ENCODE measurements around the gene CRELD1. TPM values are rescaled to one million over a fixed set of nuclear protein-coding genes. Genes with fewer than 3 reads are reported as not detected.

The CRELD1 gene
- total and polyA plus RNA-seq, 9 of the 15 experiments (the other 6 are each of a cell fraction or from before 2014, with no cell fraction given), result 3.3 to 25.8 (median 16.5) TPM

- TF ChIP-seq ZBTB9 (CRISPR knock-in tag; IDR thresholded peaks at IDR 0.05), result peak; percentile 46; the same call in 1 of the 2 replicates
- no peak for TF ChIP-seq PHTF2 (CRISPR knock-in tag; IDR thresholded peaks at IDR 0.05)
- TF ChIP-seq NRF1 (conservative IDR thresholded peaks at IDR 0.05 in 1 of 2, IDR thresholded peaks at IDR 0.05 in 1 of 2), result peak in 1 of 2 experiments; percentile 31; a peak in 2 of 4 replicates
- TF ChIP-seq KHSRP (IDR thresholded peaks at IDR 0.05), result no peak
- no peak; the same call in 1 of the 2 replicates for TF ChIP-seq AFF4 (CRISPR knock-in tag; IDR thresholded peaks at IDR 0.05)
- TF ChIP-seq MTA1 (IDR thresholded peaks at IDR 0.05; ENCODE audit: borderline replicate concordance), result peak; percentile 60; the same call in 1 of the 2 replicates
- peak; percentile 91 for TF ChIP-seq NFE2L1 (tag; IDR thresholded peaks at IDR 0.05; ENCODE audit: borderline replicate concordance, low read depth)
- peak; percentile 52 for TF ChIP-seq ZFP36 (IDR thresholded peaks at IDR 0.05; ENCODE audit: low read depth, low read length, partially characterized antibody)
- peak; percentile 60 for TF ChIP-seq DACH1 (IDR thresholded peaks at IDR 0.05; ENCODE audit: partially characterized antibody)
- peak; percentile 64; the same call in 1 of the 2 replicates for TF ChIP-seq PTTG1 (tag; IDR thresholded peaks at IDR 0.05; ENCODE audit: low read depth)
- TF ChIP-seq NCOR1 (IDR thresholded peaks at IDR 0.05), result peak; percentile 66
- 0 out of 2 replicates have a peak, but pooled peaks have one; percentile 55 for TF ChIP-seq MTF1 (CRISPR knock-in tag; IDR thresholded peaks at IDR 0.05; ENCODE audit: borderline replicate concordance)
- no peak for TF ChIP-seq ETS1 (conservative IDR thresholded peaks at IDR 0.05; ENCODE audit: control insufficient read depth, low read depth, low read length)
- no peak; the same call in 1 of the 2 replicates for TF ChIP-seq THRAP3 (IDR thresholded peaks at IDR 0.05; ENCODE audit: borderline replicate concordance)
- no peak for TF ChIP-seq NR4A1 (CRISPR knock-in tag; IDR thresholded peaks at IDR 0.05)
- peak; percentile 65; the same call in 1 of the 2 replicates for TF ChIP-seq NR4A1 (tag; IDR thresholded peaks at IDR 0.05)
- TF ChIP-seq SETDB1 (IDR thresholded peaks at IDR 0.05; ENCODE audit: low read length), result no peak
- TF ChIP-seq ZNF384 (IDR thresholded peaks at IDR 0.05; ENCODE audit: low read depth, low read length), result peak; percentile 98
- 0 out of 2 replicates have a peak, but pooled peaks have one; percentile 36 for TF ChIP-seq ZBTB2 (IDR thresholded peaks at IDR 0.05)
These were observed 43.4 kb downstream of the CRELD1 start (continued) for GRCh38 chr3:9976721-9977709.
